C4-2B (cell line): ENCODE data around the gene PHF8.
A peak's percentile ranks its signal among the peaks of the same experiment; 100 is the strongest.

Source experiments
- H3K27ac ChIP-seq: fragments of 450-650 bp; 2 replicates; pipeline ENCODE4 v1.5.1; 2017
- CTCF ChIP-seq: fragments of 450-650 bp; conservative IDR thresholded peaks from 2 replicates; pipeline ENCODE4 v1.5.1; 2017; ENCODE audit warnings: mild to moderate bottlenecking
- ZFX ChIP-seq: fragments of 450-650 bp; IDR thresholded peaks from 2 replicates; pipeline ENCODE4 v1.6.1; 2017

Gene PHF8

DNA sequence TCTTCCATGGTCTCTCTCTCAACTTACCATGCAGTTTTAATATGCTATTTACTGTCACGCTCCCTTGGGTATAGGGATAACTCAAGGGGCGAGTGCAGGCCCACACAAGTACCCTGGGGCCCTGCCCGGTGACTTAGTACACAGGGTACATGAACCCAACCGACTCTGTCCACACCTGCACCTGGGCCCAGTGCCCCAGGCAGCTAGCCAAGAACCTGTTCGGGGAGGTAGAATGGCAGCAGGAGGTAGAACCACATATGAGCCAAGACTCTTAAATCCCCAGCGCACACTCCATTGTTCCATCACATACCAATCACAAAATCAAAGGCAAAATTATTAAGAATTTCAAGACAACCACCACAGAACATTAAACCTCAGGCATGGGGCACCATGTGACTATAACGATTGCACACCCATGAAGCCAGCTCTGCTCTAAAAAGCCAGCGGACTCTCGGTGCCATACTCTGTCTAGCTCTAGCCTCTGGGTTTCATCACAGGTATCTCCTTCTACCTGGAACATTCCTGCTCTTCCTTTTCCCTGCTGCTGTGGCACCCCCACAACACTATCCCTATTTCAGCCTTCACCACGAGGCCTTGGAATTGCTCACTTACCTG, 14.6 kb downstream of the PHF8 start:
- H3K27ac ChIP-seq = peak overlapping the region; percentile 72
- TF ChIP-seq CTCF (no peak), ZFX (no peak)

GRCh38 chrX:54024350-54024749, 19.9 kb downstream of the PHF8 start:
- TF ChIP-seq ZFX (no peak), CTCF (no peak)
- H3K27ac ChIP-seq = no peak overlapping the region

DNA sequence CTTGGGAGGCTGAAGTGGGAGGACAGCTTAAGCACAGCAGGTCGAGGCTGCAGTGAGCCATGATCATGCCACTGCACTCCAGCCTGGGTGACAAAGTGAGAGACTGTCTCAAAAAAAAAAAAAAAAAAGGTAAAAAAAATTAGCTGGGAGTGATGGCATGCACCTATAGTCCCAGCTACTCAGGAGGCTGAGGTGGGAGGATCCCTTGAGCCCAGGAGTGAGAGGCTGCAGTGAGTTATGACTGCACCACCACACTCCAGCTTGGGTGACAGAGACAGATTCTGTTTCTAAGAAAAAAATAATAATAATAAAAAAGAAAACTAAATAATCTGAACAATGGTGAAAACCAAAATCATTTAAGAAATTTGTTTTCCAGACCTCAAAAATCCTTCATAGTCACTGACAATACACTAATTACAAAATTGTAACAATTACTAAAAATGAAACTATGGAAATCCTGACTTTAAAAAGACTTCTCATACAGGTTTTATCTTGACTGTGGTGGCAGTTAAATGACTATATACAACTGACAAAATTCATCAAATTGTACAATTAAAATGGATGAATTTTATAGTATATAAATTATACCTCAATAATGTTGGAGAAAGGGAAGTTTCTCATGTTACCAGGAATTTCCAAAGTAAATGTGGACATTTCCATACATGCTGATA, 31.3 kb downstream of the PHF8 start:
- peak overlapping the region; percentile 58; the same call in 1 of the 2 replicates for H3K27ac ChIP-seq
- no peak for TF ChIP-seq ZFX

- no peak for TF ChIP-seq ZFX
- H3K27ac ChIP-seq = no peak overlapping the region
Measured at GRCh38 chrX:54007682-54008081, 36.6 kb downstream of the PHF8 start.

DNA sequence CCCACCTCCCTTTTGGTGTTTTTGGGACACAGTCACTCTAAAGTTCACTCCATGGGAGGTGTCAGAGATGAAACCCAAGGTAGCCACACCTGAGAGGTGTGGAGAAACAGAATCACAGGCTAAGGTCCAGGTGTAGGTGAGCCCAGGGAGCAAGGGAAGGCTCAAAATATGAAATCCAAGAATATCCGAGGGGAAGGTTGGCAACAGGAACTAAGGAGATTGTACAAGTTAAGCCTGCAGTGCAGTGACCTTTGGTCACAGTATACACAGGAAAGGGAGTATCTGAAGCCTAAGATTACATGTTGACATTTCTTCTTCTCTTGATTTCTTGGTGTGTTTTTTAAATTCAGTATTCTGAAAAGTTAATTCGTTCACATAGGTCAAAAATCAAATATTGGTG, 46.5 kb downstream of the PHF8 start:
- TF ChIP-seq ZFX (no peak), CTCF (no peak)
- H3K27ac ChIP-seq = no peak overlapping the region

DNA sequence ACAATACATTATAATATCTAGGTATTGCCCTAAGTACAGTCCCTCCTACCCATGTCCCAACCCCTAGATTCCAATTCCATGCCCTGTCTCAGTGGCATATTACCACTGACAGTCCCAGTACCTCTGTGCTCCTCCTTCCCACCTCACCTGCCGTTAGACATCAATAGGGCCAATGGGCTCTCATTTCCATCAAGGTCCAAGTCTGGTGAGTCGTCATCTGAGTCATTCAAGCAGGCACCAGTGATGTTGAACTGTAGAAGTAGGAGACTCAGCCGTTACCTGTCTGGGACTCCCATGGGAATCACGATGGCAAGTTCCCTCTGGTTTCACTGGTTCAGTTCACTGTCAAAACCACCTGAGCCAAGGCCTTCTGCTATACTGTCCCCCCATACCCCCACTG, 51.7 kb downstream of the PHF8 start:
- TF ChIP-seq CTCF (no peak), ZFX (no peak)
- H3K27ac ChIP-seq = no peak overlapping the region

DNA sequence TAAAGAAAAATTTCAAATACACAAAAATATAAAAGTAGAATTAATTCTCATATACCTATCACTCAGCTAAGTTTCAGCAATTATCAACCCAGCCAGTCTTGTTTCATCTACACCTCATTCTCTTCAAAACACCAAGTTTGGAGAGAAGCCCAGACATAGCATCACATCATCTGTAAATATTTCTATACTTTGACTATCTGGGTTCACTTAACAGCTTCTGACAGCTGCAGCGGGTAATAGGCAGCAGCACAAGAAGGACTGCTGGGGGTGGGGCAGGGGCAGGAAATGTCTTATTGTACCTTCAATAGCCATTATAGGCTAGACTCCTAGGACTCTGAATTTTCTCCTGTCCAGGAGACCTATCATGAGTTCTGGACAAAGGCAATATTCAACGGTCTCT, 54.1 kb downstream of the PHF8 start:
- TF ChIP-seq ZFX (no peak), CTCF (no peak)
- no peak overlapping the region for H3K27ac ChIP-seq

GRCh38 chrX:53984895-53985294, 59.4 kb downstream of the PHF8 start:
- H3K27ac ChIP-seq = no peak overlapping the region
- TF ChIP-seq CTCF = no peak
- TF ChIP-seq ZFX = no peak
